Measurements from ENCODE around the gene AJAP1. TPM values are rescaled to one million over a fixed set of nuclear protein-coding genes. Genes with fewer than 3 reads are reported as not detected.

Gene AJAP1
- polyA plus RNA-seq, 1 experiment, result not detected

DNA sequence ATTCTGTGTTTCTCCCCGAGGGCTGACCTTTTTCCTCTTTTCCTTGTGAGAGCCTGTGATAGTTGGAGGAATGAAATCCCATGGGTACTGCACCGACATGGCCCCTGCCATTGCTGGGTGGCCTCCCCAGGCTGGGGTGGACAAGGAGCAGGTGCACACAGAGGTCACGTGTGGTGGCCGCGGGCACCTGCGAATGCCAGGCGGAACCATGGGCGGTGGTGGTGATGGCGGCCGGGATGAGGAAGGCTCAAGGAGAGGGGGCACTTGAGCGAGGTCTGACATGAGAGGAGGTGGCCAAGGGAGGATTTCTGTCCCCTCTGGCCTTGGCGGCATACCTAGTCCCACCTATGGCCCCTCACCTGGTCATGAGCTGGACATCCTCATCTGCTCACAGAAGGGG lies 69.6 kb downstream of the AJAP1 start:
- no peaks in the 10 kb centered on the region for H3K27me3 ChIP-seq (ENCODE audit: control insufficient read depth, insufficient read depth, low read length)
- H3K9me3 ChIP-seq (ENCODE audit: control insufficient read depth, insufficient read depth, low read length), result peaks cover 99% of the 10 kb centered on the region
- TF ChIP-seq, protein P1, sequence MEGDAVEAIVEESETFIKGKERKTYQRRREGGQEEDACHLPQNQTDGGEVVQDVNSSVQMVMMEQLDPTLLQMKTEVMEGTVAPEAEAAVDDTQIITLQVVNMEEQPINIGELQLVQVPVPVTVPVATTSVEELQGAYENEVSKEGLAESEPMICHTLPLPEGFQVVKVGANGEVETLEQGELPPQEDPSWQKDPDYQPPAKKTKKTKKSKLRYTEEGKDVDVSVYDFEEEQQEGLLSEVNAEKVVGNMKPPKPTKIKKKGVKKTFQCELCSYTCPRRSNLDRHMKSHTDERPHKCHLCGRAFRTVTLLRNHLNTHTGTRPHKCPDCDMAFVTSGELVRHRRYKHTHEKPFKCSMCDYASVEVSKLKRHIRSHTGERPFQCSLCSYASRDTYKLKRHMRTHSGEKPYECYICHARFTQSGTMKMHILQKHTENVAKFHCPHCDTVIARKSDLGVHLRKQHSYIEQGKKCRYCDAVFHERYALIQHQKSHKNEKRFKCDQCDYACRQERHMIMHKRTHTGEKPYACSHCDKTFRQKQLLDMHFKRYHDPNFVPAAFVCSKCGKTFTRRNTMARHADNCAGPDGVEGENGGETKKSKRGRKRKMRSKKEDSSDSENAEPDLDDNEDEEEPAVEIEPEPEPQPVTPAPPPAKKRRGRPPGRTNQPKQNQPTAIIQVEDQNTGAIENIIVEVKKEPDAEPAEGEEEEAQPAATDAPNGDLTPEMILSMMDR (IDR thresholded peaks at IDR 0.05; ENCODE audit: low read depth, low read length), result no peak
- H3K27ac ChIP-seq (ENCODE audit: low read depth, low read length), result no peak overlapping the region
- ChIA-PET POLR2A (no interaction called here), CTCF (no interaction called here)
- no peak for DNase-seq (ENCODE audit: low read depth, low spot score)
- no peak overlapping the region for H3K4me3 ChIP-seq (ENCODE audit: low read depth, low read length)

DNA sequence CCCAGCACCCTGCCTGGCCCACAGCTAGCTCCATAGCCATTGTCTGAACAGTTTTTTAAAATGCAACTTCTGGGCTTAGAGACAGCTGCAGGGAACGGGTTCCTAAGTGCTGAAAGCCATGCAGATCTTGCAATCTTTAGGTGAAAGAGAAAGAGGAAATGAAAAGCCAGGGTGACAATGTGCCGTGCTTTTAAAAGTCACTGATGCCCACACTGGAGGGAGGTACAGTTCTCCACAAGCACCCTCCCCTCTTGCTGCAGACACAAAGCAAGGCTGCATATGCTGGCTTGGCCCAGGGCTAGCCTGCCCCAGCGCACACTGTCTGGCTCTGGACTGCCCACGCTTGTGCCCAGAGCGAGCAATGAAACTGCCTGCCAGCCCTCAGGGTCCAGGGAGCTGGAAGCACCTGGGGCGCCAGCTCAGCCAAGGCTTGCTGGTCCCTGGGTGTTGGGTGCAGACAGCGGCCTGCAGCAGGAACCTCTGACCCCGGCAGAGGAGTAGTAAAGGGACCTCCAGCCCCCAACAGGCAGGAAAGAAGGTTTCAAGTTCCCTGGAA lies 70.4 kb downstream of the AJAP1 start:
- H3K9me3 ChIP-seq (ENCODE audit: control insufficient read depth, insufficient read depth, low read length), result peaks cover 98% of the 10 kb centered on the region
- no peaks in the 10 kb centered on the region for H3K27me3 ChIP-seq (ENCODE audit: control insufficient read depth, insufficient read depth, low read length)
- ChIA-PET POLR2A (no interaction called here), CTCF (no interaction called here)
- no peak for DNase-seq (ENCODE audit: low read depth, low spot score)
- H3K27ac ChIP-seq (ENCODE audit: low read depth, low read length), result no peak overlapping the region
- no peak overlapping the region for H3K4me3 ChIP-seq (ENCODE audit: low read depth, low read length)
- TF ChIP-seq, protein P1 (IDR thresholded peaks at IDR 0.05; ENCODE audit: low read depth, low read length), result no peak

DNA sequence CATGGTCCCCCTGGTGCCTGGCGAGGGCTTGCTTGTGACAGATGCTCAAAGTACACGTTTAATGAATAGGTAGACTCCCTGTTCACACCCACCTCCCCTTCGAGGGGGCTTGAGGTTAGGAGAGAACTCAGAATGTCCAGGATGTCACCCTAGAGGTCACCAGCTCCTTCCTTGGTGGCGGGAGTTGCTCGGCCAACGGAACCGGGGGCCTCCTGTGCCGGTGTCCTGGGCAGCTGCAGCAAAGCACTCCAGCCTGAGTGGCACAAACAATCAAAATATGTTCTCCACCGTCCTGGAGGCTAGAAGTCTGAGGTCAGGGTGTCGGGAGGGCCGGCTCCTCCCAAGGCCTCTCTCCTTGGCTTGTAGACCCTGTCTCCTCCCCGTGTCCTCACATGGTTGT lies 71.0 kb downstream of the AJAP1 start:
- ChIA-PET POLR2A (no interaction called here), CTCF (no interaction called here)
- Histone ChIP-seq H3K27me3 (ENCODE audit: control insufficient read depth, insufficient read depth, low read length) (no peaks in the 10 kb centered on the region), H3K27ac (ENCODE audit: low read depth, low read length) (no peak overlapping the region), H3K9me3 (ENCODE audit: control insufficient read depth, insufficient read depth, low read length) (peaks cover 98% of the 10 kb centered on the region), H3K4me3 (ENCODE audit: low read depth, low read length) (no peak overlapping the region)
- TF ChIP-seq, protein P1 (IDR thresholded peaks at IDR 0.05; ENCODE audit: low read depth, low read length), result no peak
- DNase-seq (ENCODE audit: low read depth, low spot score), result no peak

DNA sequence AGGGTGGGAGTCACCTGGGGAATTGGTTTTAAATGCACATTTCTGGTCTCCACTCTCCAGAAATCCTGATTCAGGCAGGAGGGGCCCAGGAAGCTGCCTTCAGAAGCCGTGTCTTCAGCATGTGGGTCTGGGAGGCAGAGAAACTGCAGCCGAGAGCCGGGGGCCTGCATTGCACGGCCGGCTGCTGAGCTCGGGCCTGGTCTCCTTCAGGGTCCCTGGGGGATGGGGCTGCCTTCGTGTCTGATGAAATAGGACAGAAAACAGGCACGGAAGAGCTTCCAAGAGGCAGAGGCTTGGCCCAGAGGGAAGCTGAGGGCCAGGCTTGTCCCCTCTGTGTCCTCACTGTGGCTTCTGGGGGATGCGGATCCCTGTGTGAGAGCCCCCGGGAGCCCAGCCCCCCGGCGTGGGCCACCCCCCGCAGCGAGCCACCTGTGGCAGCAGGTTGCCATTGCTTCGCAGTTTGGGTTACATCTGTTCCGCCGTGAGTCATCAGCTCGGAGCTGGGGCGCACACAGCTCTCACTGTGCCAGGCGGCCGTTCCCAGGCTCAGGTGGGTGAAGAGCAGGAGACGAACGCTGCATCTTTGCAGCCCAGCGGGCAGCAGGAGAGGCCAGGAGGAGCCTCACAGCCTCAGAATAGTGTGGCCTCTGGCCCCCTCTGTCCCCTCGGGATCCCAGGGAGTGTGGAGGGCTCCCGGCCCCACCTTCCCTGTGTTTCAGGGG lies 72.4 kb downstream of the AJAP1 start:
- no peak overlapping the region for H3K27ac ChIP-seq (ENCODE audit: low read depth, low read length)
- no peak overlapping the region for H3K4me3 ChIP-seq (ENCODE audit: low read depth, low read length)
- ChIA-PET POLR2A (no interaction called here), CTCF (no interaction called here)
- no peaks in the 10 kb centered on the region for H3K27me3 ChIP-seq (ENCODE audit: control insufficient read depth, insufficient read depth, low read length)
- TF ChIP-seq, protein P1 (IDR thresholded peaks at IDR 0.05; ENCODE audit: low read depth, low read length), result no peak
- peaks cover 95% of the 10 kb centered on the region for H3K9me3 ChIP-seq (ENCODE audit: control insufficient read depth, insufficient read depth, low read length)
- DNase-seq (ENCODE audit: low read depth, low spot score), result no peak

DNA sequence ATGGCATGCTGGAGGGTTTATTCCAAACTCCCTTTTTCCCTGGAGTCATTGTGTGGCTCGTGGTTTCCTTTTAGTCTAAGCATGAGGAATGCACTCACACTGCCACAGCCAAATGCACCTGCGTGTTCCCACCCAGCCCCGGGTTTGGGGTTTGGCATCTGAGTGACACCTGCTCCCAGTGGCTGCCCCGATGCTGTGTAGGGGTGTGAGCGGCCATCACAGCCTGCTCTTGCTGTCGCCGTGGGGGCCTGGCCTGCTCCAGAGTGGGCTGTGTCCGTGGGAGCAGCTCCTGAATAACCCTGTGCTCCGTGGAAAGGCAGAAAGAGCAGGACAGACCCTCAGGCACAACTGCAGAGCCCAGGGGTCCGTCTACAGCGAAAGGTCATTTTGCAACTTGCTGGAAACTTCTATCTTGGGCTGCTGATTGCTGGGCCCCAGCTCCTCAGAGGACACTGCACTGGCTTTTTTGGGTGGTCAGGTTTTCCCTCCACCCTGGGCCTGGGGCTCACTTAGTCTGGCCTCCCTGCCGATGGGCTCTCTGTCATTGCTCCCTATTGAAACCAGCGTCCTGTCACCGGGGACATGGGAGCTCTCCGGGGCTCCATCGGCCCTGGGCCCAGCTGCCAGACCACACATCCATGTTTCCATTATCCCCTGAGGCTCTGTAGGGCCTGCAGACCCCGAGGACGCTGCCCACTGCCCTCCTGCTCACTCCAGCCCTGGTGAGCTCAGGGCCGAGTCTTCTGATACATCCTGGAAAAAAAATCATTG lies 74.1 kb downstream of the AJAP1 start:
- POLR2A ChIA-PET, result no interaction called here
- CTCF ChIA-PET, result no interaction called here
- Histone ChIP-seq H3K27me3 (ENCODE audit: control insufficient read depth, insufficient read depth, low read length) (no peaks in the 10 kb centered on the region), H3K9me3 (ENCODE audit: control insufficient read depth, insufficient read depth, low read length) (peaks cover 94% of the 10 kb centered on the region), H3K4me3 (ENCODE audit: low read depth, low read length) (no peak overlapping the region), H3K27ac (ENCODE audit: low read depth, low read length) (no peak overlapping the region)
- TF ChIP-seq, protein P1 (IDR thresholded peaks at IDR 0.05; ENCODE audit: low read depth, low read length), result no peak
- DNase-seq (ENCODE audit: low read depth, low spot score), result no peak
